WI38 (cell line): ENCODE results near the gene DSCAML1.

Experiments
- H3K4me3 ChIP-seq: 2 replicates; pipeline ENCODE4 v1.5.1; 2011; ENCODE audit warnings: low read depth, mild to moderate bottlenecking, control low read depth, low read length
- TF ChIP-seq, protein P1 (sequence below): IDR thresholded peaks from 2 replicates; pipeline ENCODE4 v1.5.1; 2012; ENCODE audit warnings: low read depth, mild to moderate bottlenecking, control low read depth, low read length

The DSCAML1 gene

GRCh38 chr11:117806846-117807245 is 9.8 kb upstream of the DSCAML1 start:
- H3K4me3 ChIP-seq, result no peak overlapping the region
- TF ChIP-seq, protein P1, sequence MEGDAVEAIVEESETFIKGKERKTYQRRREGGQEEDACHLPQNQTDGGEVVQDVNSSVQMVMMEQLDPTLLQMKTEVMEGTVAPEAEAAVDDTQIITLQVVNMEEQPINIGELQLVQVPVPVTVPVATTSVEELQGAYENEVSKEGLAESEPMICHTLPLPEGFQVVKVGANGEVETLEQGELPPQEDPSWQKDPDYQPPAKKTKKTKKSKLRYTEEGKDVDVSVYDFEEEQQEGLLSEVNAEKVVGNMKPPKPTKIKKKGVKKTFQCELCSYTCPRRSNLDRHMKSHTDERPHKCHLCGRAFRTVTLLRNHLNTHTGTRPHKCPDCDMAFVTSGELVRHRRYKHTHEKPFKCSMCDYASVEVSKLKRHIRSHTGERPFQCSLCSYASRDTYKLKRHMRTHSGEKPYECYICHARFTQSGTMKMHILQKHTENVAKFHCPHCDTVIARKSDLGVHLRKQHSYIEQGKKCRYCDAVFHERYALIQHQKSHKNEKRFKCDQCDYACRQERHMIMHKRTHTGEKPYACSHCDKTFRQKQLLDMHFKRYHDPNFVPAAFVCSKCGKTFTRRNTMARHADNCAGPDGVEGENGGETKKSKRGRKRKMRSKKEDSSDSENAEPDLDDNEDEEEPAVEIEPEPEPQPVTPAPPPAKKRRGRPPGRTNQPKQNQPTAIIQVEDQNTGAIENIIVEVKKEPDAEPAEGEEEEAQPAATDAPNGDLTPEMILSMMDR, result no peak

- TF ChIP-seq, protein P1, result no peak
- no peak overlapping the region for H3K4me3 ChIP-seq
Measured at GRCh38 chr11:117805045-117805444, 8.0 kb upstream of the DSCAML1 start.

GRCh38 chr11:117803896-117804295 is 6.9 kb upstream of the DSCAML1 start:
- TF ChIP-seq, protein P1, result no peak
- no peak overlapping the region for H3K4me3 ChIP-seq

GRCh38 chr11:117799634-117800033 is 2.6 kb upstream of the DSCAML1 start:
- TF ChIP-seq, protein P1, result no peak
- H3K4me3 ChIP-seq, result no peak overlapping the region

DNA sequence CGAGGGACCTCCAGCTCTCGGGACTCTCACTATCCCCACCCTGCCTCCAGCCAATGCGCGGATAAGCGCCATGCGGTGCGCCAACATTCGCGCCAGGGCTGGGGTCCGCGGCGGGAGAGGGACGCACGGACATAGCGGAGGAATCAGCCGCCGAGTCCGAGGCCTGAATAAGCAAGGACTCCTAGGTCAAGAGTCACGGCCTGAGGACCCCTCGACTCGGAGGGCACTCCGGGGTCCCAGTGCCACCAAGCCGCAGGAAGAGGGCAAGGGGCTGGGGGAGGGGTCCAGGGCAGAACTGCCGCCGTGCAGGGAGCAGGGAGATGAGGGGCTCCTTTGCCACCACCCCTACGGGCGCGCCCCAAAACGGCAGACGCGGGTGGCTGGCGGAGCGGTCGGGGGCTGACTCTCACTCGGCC is 552 bp downstream of the DSCAML1 start:
- TF ChIP-seq, protein P1, result no peak
- H3K4me3 ChIP-seq, result no peak overlapping the region

DNA sequence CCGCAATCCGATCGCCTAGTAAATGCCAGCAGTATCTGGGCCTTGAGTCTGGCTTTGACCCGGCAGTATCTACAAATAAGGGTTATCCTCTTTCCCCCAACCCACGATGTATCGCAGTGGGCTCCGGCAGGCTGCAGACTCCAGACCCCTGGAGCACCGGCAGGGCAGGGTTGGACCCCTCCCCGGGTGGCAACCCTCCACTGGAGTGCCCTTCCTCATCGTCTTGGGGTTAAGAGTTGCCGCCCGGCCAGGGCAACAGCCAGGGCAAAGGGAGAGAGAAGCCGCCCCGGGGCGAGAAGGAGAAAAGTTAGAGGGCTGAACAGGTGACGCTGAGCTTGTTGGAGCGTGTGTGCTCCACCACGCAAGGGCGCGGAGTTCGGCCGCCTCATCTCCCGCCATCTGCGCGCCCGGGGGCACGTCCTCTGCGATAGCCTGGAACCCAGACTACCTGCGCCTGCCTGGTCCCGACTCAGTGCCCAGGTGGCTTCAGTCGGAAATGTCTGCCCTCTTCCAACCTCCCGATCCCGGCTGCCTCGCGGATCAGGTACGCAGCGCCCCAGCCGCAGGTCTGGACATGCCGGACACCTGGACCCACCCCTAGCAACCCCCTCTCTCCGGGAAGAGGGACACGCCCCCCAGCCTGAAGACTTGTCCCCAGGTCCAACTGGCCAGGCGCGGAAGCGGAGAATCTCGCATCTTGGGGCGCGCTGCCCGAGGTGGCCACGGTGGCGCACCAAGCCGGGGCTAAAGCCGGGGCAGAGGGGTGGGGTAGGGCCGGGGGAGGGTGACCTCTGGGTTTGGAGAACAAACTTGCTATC is 1.2 kb downstream of the DSCAML1 start:
- TF ChIP-seq, protein P1, result no peak

GRCh38 chr11:117794772-117795629 is 2.0 kb downstream of the DSCAML1 start:
- TF ChIP-seq, protein P1, result no peak
- H3K4me3 ChIP-seq, result no peak overlapping the region

More for the DNA sequence above, 1.2 kb downstream of the DSCAML1 start:
- no peak overlapping the region for H3K4me3 ChIP-seq
